HepG2 (cell line): ENCODE measurements around the gene ALDH1A1.

ENCODE experiments used
- FIP1L1 ChIP-seq: fragments of 200-400 bp; formaldehyde crosslinking; IDR thresholded peaks from 2 replicates; pipeline ENCODE4 v1.6.1; 2018; ENCODE audit warnings: low read depth, mild to moderate bottlenecking, low read length, moderate library complexity, borderline replicate concordance; ENCODE audit not compliant: insufficient read depth
- GABPA ChIP-seq, 2 experiments: IDR thresholded peaks; 2 replicates each; pipeline ENCODE4 v1.6.1; 2011 to 2016; ENCODE audit warnings: low read depth in 2 of 2, low read length in 1 of 2, missing biosample characterization in 1 of 2, missing genetic modification characterization in 1 of 2
- RFX5 ChIP-seq: IDR thresholded peaks from 2 replicates; pipeline ENCODE4 v1.6.1; 2011; ENCODE audit warnings: low read depth, low read length, improper control_type of control experiment
- ZC3H4 ChIP-seq: sonication (generic); formaldehyde crosslinking; IDR thresholded peaks from 2 replicates; pipeline ENCODE4 v1.4.0; 2020; ENCODE audit warnings: missing genetic modification reagents, borderline replicate concordance
- ZNF263 ChIP-seq: sonication (generic); formaldehyde crosslinking; IDR thresholded peaks from 2 replicates; pipeline ENCODE4 v1.4.0; 2020; ENCODE audit warnings: missing genetic modification reagents
- ZNF3 ChIP-seq: IDR thresholded peaks from 2 replicates; pipeline ENCODE4 v1.7.0; 2017; ENCODE audit warnings: inconsistent platforms
- TF ChIP-seq, protein P1 (sequence below): sonication (generic); formaldehyde crosslinking; IDR thresholded peaks from 2 replicates; pipeline ENCODE4 v1.5.0; 2020; ENCODE audit warnings: mild to moderate bottlenecking, missing genetic modification reagents, moderate library complexity
- TF ChIP-seq, protein P2 (sequence below): sonication (generic); formaldehyde crosslinking; IDR thresholded peaks from 2 replicates; pipeline ENCODE4 v1.5.0; 2020; ENCODE audit warnings: mild to moderate bottlenecking, low read depth, missing genetic modification reagents, borderline replicate concordance
- TF ChIP-seq, protein P3 (sequence below), 2 experiments: sonication (generic) in 1 of 2; formaldehyde crosslinking in 1 of 2; IDR thresholded peaks; 2 replicates each; pipeline versions ENCODE4 v1.5.1 to v1.6.1; 2011 to 2020; ENCODE audit warnings: borderline replicate concordance in 1 of 2, low read depth in 1 of 2, low read length in 1 of 2, mild to moderate bottlenecking in 1 of 2, missing genetic modification reagents in 1 of 2, moderate library complexity in 1 of 2

DNA sequence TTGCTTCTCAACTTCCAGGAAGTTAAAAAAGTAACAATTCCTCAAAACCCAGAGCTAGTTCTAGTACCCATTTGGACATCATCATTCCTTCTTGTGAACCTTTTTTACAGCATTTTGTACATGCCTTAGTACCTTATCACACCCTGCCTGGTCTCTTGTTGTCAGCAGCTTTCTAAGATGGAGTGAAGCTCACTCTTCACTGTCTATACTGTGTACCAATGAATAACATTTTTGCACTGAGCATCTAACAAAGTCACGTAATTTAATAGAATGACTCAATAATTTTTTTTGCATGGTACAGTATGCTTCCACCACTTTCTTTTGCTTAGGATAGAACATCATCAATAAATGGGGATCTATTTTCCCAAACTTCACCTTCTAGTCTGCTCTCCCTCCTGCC is 29.8 kb downstream of the ALDH1A1 start:
- TF ChIP-seq ZNF3 (CRISPR knock-in tag) = no peak
- no peak for TF ChIP-seq GABPA (IDR thresholded peaks at IDR 0.05; ENCODE audit: low read depth, low read length)
- no peak for TF ChIP-seq GABPA (CRISPR knock-in tag; IDR thresholded peaks at IDR 0.05; ENCODE audit: low read depth)
- no peak for TF ChIP-seq ZC3H4
- TF ChIP-seq, protein P1, sequence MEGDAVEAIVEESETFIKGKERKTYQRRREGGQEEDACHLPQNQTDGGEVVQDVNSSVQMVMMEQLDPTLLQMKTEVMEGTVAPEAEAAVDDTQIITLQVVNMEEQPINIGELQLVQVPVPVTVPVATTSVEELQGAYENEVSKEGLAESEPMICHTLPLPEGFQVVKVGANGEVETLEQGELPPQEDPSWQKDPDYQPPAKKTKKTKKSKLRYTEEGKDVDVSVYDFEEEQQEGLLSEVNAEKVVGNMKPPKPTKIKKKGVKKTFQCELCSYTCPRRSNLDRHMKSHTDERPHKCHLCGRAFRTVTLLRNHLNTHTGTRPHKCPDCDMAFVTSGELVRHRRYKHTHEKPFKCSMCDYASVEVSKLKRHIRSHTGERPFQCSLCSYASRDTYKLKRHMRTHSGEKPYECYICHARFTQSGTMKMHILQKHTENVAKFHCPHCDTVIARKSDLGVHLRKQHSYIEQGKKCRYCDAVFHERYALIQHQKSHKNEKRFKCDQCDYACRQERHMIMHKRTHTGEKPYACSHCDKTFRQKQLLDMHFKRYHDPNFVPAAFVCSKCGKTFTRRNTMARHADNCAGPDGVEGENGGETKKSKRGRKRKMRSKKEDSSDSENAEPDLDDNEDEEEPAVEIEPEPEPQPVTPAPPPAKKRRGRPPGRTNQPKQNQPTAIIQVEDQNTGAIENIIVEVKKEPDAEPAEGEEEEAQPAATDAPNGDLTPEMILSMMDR (CRISPR knock-in tag) = no peak
- TF ChIP-seq, protein P2, sequence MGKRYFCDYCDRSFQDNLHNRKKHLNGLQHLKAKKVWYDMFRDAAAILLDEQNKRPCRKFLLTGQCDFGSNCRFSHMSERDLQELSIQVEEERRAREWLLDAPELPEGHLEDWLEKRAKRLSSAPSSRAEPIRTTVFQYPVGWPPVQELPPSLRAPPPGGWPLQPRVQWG (CRISPR knock-in tag) = no peak
- no peak for TF ChIP-seq ZNF263 (CRISPR knock-in tag)
- TF ChIP-seq, protein P3, sequence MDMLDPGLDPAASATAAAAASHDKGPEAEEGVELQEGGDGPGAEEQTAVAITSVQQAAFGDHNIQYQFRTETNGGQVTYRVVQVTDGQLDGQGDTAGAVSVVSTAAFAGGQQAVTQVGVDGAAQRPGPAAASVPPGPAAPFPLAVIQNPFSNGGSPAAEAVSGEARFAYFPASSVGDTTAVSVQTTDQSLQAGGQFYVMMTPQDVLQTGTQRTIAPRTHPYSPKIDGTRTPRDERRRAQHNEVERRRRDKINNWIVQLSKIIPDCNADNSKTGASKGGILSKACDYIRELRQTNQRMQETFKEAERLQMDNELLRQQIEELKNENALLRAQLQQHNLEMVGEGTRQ (IDR thresholded peaks at IDR 0.05; ENCODE audit: low read depth, low read length) = no peak
- TF ChIP-seq, protein P3 (CRISPR knock-in tag; IDR thresholded peaks at IDR 0.05; ENCODE audit: borderline replicate concordance) = no peak
- no peak for TF ChIP-seq RFX5
- TF ChIP-seq FIP1L1 = no peak
